ENCODE results near the gene TMEM191C. TPM values are rescaled to one million over a fixed set of nuclear protein-coding genes. Genes with fewer than 3 reads are reported as not detected.

TMEM191C gene
- total RNA-seq, 6 donors from 2014 or later = 1.00 to 2.9 (median 1.5) TPM

DNA sequence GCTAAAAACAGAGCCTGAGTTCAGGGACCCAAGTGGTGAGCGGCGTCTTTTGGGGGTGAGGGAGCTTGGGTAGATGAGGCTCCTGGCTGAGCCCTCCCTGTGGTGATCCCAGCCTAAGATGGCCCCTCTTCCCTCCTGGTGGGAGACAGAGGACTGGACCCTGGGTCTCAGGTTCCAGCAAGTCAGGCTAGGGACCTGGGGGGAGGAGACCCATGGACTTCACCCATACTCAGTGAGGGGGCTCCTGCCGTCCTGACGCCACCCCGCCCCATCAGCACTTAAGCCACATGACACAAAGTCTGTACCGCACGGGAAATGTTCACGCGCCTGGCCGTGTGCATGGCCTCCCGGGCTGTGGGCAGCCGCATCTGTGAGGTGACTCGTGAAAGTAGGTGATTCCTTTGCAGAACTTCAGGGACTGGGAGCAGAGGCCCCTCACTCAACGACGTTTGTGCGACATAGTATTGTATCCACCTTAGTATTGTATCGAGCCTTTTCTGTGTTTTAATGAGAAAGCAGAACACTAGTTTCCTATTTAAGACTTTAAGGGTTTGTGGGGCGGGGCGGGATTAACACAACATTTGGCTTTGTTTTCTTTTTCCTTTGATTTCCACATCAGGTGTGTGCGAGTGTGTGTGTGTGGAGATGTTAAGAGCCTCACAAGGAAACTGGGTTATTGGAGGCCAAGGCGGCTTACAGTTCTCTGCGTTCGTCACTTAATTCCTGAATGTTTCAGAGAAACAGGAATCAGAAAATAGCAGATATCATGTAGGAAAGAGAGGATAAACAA is 18.4 kb upstream of the TMEM191C start:
- DNase-seq = peak; percentile 12 to 45
- no peak for ATAC-seq (ENCODE audit: low FRiP score in 2 of 2)
- Histone ChIP-seq H3K36me3 (peaks cover 0 to 38% (median 32%) of the 10 kb centered on the region in 4 donors), H3K4me3 (no peak overlapping the region), H3K27me3 (no peaks in the 10 kb centered on the region), H3K27ac (no peak overlapping the region), H3K9me3 (no peaks in the 10 kb centered on the region), H3K4me1 (no peaks in the 10 kb centered on the region)
- TF ChIP-seq POLR2A (IDR thresholded peaks at IDR 0.05) (no peak), POLR2AphosphoS5 (IDR thresholded peaks at IDR 0.05) (no peak), EP300 (IDR thresholded peaks at IDR 0.05) (no peak)
- TF ChIP-seq, protein P1, sequence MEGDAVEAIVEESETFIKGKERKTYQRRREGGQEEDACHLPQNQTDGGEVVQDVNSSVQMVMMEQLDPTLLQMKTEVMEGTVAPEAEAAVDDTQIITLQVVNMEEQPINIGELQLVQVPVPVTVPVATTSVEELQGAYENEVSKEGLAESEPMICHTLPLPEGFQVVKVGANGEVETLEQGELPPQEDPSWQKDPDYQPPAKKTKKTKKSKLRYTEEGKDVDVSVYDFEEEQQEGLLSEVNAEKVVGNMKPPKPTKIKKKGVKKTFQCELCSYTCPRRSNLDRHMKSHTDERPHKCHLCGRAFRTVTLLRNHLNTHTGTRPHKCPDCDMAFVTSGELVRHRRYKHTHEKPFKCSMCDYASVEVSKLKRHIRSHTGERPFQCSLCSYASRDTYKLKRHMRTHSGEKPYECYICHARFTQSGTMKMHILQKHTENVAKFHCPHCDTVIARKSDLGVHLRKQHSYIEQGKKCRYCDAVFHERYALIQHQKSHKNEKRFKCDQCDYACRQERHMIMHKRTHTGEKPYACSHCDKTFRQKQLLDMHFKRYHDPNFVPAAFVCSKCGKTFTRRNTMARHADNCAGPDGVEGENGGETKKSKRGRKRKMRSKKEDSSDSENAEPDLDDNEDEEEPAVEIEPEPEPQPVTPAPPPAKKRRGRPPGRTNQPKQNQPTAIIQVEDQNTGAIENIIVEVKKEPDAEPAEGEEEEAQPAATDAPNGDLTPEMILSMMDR (IDR thresholded peaks at IDR 0.05) = no peak
- 90 to 94% methylated on average over 19 to 23 of the region's 23 CpGs for WGBS, 2 donors

DNA sequence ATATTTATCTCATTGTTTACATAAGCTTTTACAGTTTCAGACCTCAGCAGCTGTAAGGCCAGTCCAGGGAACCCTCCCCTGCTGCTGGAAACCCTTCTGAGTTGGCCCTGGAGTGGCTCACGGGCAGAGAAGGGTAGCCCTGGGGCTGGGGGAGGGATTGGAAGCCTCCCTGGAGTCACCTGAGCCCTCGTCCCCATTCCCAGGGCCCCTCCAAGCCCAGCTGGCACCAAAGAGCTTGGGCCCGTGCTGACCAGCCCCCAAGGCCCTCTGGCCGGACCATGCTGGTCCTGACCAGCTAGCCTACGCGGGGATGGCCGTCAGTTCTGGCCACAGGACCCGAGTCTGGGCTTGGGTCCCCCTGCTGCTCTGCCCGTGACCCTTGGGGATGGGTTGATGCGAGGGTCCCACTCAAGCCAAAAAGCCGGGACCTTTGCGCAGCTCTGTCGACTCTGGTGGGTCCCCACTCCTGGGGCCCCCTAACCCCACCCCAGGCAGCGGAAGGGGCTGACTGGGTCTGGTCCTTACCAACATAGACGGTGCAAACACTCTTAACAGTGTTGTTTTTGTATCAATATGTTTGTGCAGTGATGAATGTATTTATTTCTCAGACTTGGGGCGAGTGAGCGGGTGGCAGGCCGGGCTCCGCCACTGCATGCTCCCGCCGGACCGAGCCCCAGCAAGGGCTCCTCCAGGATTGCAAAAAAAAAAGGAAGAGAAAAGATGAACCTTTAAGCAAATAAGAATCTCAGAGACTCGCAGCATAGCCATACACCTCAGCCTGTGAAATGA is 17.5 kb upstream of the TMEM191C start:
- TF ChIP-seq POLR2AphosphoS5 (IDR thresholded peaks at IDR 0.05) (no peak), POLR2A (IDR thresholded peaks at IDR 0.05) (no peak), EP300 (IDR thresholded peaks at IDR 0.05) (no peak)
- TF ChIP-seq, protein P1 (IDR thresholded peaks at IDR 0.05) = no peak
- Histone ChIP-seq H3K4me1 (no peaks in the 10 kb centered on the region), H3K4me3 (no peak overlapping the region), H3K27me3 (no peaks in the 10 kb centered on the region), H3K27ac (no peak overlapping the region), H3K9me3 (no peaks in the 10 kb centered on the region), H3K36me3 (peaks cover 0 to 33% (median 30%) of the 10 kb centered on the region in 4 donors)
- peak in 1 of 2 donors; percentile 6 for ATAC-seq (ENCODE audit: low FRiP score in 2 of 2)
- 94 to 97% methylated on average over 15 to 23 of the region's 23 CpGs for WGBS, 2 donors
- peak; percentile 7 to 76 for DNase-seq

DNA sequence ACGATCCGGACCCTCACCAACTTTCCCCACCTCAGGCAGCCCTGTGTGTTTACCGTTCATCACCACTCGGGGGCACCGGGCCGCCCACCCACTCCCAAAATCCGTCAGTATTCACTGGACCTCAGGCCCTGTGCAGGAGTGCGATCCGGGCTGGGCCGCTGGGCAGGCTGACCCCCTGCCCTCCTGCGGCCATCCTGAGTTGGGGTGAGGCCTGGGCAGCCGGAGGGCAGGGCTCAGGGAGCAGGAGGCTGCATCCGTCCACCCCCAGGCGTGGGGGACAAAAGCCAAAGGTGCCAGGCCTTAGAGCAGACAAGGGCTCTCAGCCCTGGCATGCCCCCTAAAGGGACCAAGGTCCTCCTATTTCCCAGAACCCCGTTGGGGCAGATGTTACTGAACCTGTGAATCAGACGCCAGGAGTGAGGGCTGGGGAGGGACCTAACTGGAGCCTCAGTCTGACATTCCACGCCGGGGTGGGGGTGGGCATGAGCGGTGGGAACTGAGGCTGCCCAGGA is 16.8 kb upstream of the TMEM191C start:
- ATAC-seq (ENCODE audit: low FRiP score in 2 of 2) (no peak), DNase-seq (peak in 1 of 2 donors; percentile 68)
- Histone ChIP-seq H3K36me3 (peaks cover 0 to 27% (median 24%) of the 10 kb centered on the region in 4 donors), H3K9me3 (no peaks in the 10 kb centered on the region), H3K27ac (no peak overlapping the region), H3K4me1 (no peaks in the 10 kb centered on the region), H3K27me3 (no peaks in the 10 kb centered on the region), H3K4me3 (no peak overlapping the region)
- WGBS, 2 donors = 89 to 90% methylated on average over 9 to 19 of the region's 19 CpGs
- TF ChIP-seq EP300 (IDR thresholded peaks at IDR 0.05) (no peak), POLR2A (IDR thresholded peaks at IDR 0.05) (no peak), POLR2AphosphoS5 (IDR thresholded peaks at IDR 0.05) (no peak)
- TF ChIP-seq, protein P1 (IDR thresholded peaks at IDR 0.05) = no peak

DNA sequence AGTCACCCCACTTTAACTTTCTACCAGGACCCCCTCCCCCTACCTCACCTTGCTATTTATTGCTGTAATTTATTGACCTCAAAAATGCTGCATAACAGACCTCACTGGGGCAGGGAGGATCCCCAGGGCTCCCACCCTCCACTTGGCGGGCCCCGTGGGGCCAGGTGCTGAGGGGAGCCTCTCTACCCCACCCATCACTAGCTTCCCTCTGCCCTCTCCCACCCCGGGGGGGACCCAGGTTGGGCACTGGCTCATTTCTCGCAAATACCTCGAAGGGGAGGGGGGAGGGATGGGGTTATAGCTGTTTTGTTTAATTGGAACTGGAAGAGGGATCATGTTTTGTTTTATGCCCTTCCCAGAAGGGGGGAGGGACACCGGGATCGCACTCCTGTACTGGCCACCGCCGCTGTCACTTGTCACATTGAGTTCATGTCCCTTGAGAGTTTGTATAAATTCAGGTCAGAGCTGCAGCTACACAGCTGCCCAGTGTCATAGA is 16.3 kb upstream of the TMEM191C start:
- TF ChIP-seq, protein P1 (IDR thresholded peaks at IDR 0.05) = no peak
- TF ChIP-seq POLR2AphosphoS5 (IDR thresholded peaks at IDR 0.05) (no peak), EP300 (IDR thresholded peaks at IDR 0.05) (no peak), POLR2A (IDR thresholded peaks at IDR 0.05) (no peak)
- Histone ChIP-seq H3K27ac (no peak overlapping the region), H3K4me1 (no peaks in the 10 kb centered on the region), H3K9me3 (no peaks in the 10 kb centered on the region), H3K27me3 (no peaks in the 10 kb centered on the region), H3K36me3 (peaks cover 0 to 22% (median 19%) of the 10 kb centered on the region in 4 donors), H3K4me3 (no peak overlapping the region)
- WGBS, 2 donors = 74 to 84% methylated on average over 4 to 9 of the region's 9 CpGs
- no peak for ATAC-seq (ENCODE audit: low FRiP score in 2 of 2)
- DNase-seq = no peak

Measured in upper lobe of left lung (tissue), 6 donors.